Stimulated activated naive CD4-positive, alpha-beta T cell (primary cell): ENCODE data around the gene IFITM1.

Experiments used
- DNase-seq, 6 experiments: peaks; one replicate each; lab custom pipeline; 2025; lab: John Stamatoyannopoulos, UW

IFITM1 gene

GRCh38 chr11:313787-314553, at the start of gene IFITM1:
TSS of gene IFITM1 (plus strand) at chr11:314040. CDS start at chr11:314171, 131 bp downstream.
- DNase-seq: peak; percentile 47 to 89 (median 74)

- peak in 2 of 6 experiments; percentile 67 to 73 for DNase-seq
These were observed 47.0 kb upstream of the IFITM1 start for GRCh38 chr11:266676-267439.

GRCh38 chr11:267491-267994, 46.3 kb upstream of the IFITM1 start:
- peak; percentile 59 to 76 (median 66) for DNase-seq

GRCh38 chr11:268716-269145, 45.1 kb upstream of the IFITM1 start:
- DNase-seq: peak in 5 of 6 experiments; percentile 31 to 78 (median 56)

GRCh38 chr11:269146-269890, 44.5 kb upstream of the IFITM1 start:
- DNase-seq: peak; percentile 35 to 94 (median 74)

- no peak for DNase-seq
These were observed 43.2 kb upstream of the IFITM1 start for GRCh38 chr11:270451-271318.

- DNase-seq: no peak
These were observed 42.5 kb upstream of the IFITM1 start for GRCh38 chr11:271319-271715.

- no peak for DNase-seq
These were observed 41.5 kb upstream of the IFITM1 start for GRCh38 chr11:272195-272930.

- no peak for DNase-seq
These were observed 41.0 kb upstream of the IFITM1 start for GRCh38 chr11:272931-273198.

GRCh38 chr11:276219-276618, 37.6 kb upstream of the IFITM1 start:
- DNase-seq: no peak

GRCh38 chr11:278001-278951, 35.6 kb upstream of the IFITM1 start, which contains the start of gene NLRP6:
TSS of gene NLRP6 (plus strand) at chr11:278407. CDS start at chr11:278570, 163 bp downstream.
- DNase-seq: no peak

- DNase-seq: peak in 2 of 6 experiments; percentile 31 to 53
These were observed 34.5 kb upstream of the IFITM1 start for GRCh38 chr11:279040-279965.

- DNase-seq: peak in 4 of 6 experiments; percentile 40 to 56 (median 47)
These were observed 33.7 kb upstream of the IFITM1 start for GRCh38 chr11:279966-280705.

GRCh38 chr11:280706-281485, 32.9 kb upstream of the IFITM1 start:
- peak in 4 of 6 experiments; percentile 27 to 78 (median 54) for DNase-seq

GRCh38 chr11:281486-282161, 32.2 kb upstream of the IFITM1 start:
- DNase-seq: peak in 2 of 6 experiments; percentile 55 to 69

GRCh38 chr11:282171-282570, 31.7 kb upstream of the IFITM1 start:
- no peak for DNase-seq
